ENCODE data around the gene SLC28A3.
"Not testable (repeated sequence)": the region's sequence is repeated elsewhere in the genome, so short reads cannot be mapped to it uniquely, and the experiment has no call there.

Gene SLC28A3

GRCh38 chr9:84340535-84340934, at the start of gene SLC28A3:
Gene SLC28A3 (minus strand): TSS chr9:84340758. CDS start chr9:84340633, 125 bp downstream.
- no peak for DNase-seq (ENCODE audit: low read depth in 1 of 2, low spot score in 1 of 2)

- DNase-seq (ENCODE audit: low read depth in 1 of 2, low spot score in 1 of 2): not testable (repeated sequence)
These were observed 49.7 kb upstream of the SLC28A3 start for GRCh38 chr9:84390254-84390653.

GRCh38 chr9:84387821-84388220, 47.3 kb upstream of the SLC28A3 start:
- DNase-seq (ENCODE audit: low read depth in 1 of 2, low spot score in 1 of 2): no peak

- no peak for DNase-seq (ENCODE audit: low read depth in 1 of 2, low spot score in 1 of 2)
These were observed 46.2 kb upstream of the SLC28A3 start for GRCh38 chr9:84386753-84387152.

- no peak for DNase-seq (ENCODE audit: low read depth in 1 of 2, low spot score in 1 of 2)
These were observed 45.0 kb upstream of the SLC28A3 start for GRCh38 chr9:84385386-84386040.

- no peak for DNase-seq (ENCODE audit: low read depth in 1 of 2, low spot score in 1 of 2)
These were observed 44.1 kb upstream of the SLC28A3 start for GRCh38 chr9:84384617-84385016.

- no peak for DNase-seq (ENCODE audit: low read depth in 1 of 2, low spot score in 1 of 2)
These were observed 42.6 kb upstream of the SLC28A3 start for GRCh38 chr9:84383178-84383577.

GRCh38 chr9:84382720-84383119, 42.2 kb upstream of the SLC28A3 start:
- DNase-seq (ENCODE audit: low read depth in 1 of 2, low spot score in 1 of 2): no peak

- no peak for DNase-seq (ENCODE audit: low read depth in 1 of 2, low spot score in 1 of 2)
These were observed 41.0 kb upstream of the SLC28A3 start for GRCh38 chr9:84381508-84381907.

GRCh38 chr9:84379740-84380139, 39.2 kb upstream of the SLC28A3 start:
- DNase-seq (ENCODE audit: low read depth in 1 of 2, low spot score in 1 of 2): no peak

- no peak for DNase-seq (ENCODE audit: low read depth in 1 of 2, low spot score in 1 of 2)
These were observed 35.4 kb upstream of the SLC28A3 start for GRCh38 chr9:84375954-84376353.

- DNase-seq (ENCODE audit: low read depth in 1 of 2, low spot score in 1 of 2): no peak
These were observed 34.0 kb upstream of the SLC28A3 start for GRCh38 chr9:84374516-84374915.

GRCh38 chr9:84374013-84374412, 33.5 kb upstream of the SLC28A3 start:
- no peak for DNase-seq (ENCODE audit: low read depth in 1 of 2, low spot score in 1 of 2)

GRCh38 chr9:84371737-84372136, 31.2 kb upstream of the SLC28A3 start:
- DNase-seq (ENCODE audit: low read depth in 1 of 2, low spot score in 1 of 2): no peak

- no peak for DNase-seq (ENCODE audit: low read depth in 1 of 2, low spot score in 1 of 2)
These were observed 28.0 kb upstream of the SLC28A3 start for GRCh38 chr9:84368601-84369000.

GRCh38 chr9:84367726-84368125, 27.2 kb upstream of the SLC28A3 start:
- DNase-seq (ENCODE audit: low read depth in 1 of 2, low spot score in 1 of 2): not testable (repeated sequence)

- no peak for DNase-seq (ENCODE audit: low read depth in 1 of 2, low spot score in 1 of 2)
These were observed 26.1 kb upstream of the SLC28A3 start for GRCh38 chr9:84366683-84367082.

GRCh38 chr9:84364894-84365490, 24.4 kb upstream of the SLC28A3 start:
- not testable (repeated sequence) for DNase-seq (ENCODE audit: low read depth in 1 of 2, low spot score in 1 of 2)

GRCh38 chr9:84361645-84362044, 21.1 kb upstream of the SLC28A3 start:
- no peak for DNase-seq (ENCODE audit: low read depth in 1 of 2, low spot score in 1 of 2)

- no peak for DNase-seq (ENCODE audit: low read depth in 1 of 2, low spot score in 1 of 2)
These were observed 16.7 kb upstream of the SLC28A3 start for GRCh38 chr9:84357275-84357674.

GRCh38 chr9:84354035-84354434, 13.5 kb upstream of the SLC28A3 start:
- DNase-seq (ENCODE audit: low read depth in 1 of 2, low spot score in 1 of 2): no peak

GRCh38 chr9:84349671-84350070, 9.1 kb upstream of the SLC28A3 start:
- no peak for DNase-seq (ENCODE audit: low read depth in 1 of 2, low spot score in 1 of 2)

GRCh38 chr9:84343111-84343521, 2.6 kb upstream of the SLC28A3 start:
- no peak for DNase-seq (ENCODE audit: low read depth in 1 of 2, low spot score in 1 of 2)

All from activated T-helper 1 cell treated with anti-CD3 and anti-CD28 coated beads, Interleukin-2, amount 50 U/mL, for 16 hours (primary cell).